SU-DHL-6 (cell line): ENCODE results near the gene FFAR3.

Experiments used
- EZH2phosphoT487 ChIP-seq: fragments of 200-600 bp; sonication (generic), shearing (Covaris generic); conservative IDR thresholded peaks from 2 replicates; pipeline ENCODE4 v1.6.1; 2018; ENCODE audit warnings: mild to moderate bottlenecking, antibody characterized with exemption, low read length, moderate library complexity, mixed read lengths
- TF ChIP-seq, protein P1 (sequence below): fragments of 200-600 bp; sonication (generic); IDR thresholded peaks from one replicate; pipeline ENCODE4 v1.5.1; 2017; ENCODE audit warnings: antibody characterized with exemption, mild to moderate bottlenecking, low read length, moderate library complexity; ENCODE audit not compliant: insufficient read depth, poor library complexity, severe bottlenecking

DNA sequence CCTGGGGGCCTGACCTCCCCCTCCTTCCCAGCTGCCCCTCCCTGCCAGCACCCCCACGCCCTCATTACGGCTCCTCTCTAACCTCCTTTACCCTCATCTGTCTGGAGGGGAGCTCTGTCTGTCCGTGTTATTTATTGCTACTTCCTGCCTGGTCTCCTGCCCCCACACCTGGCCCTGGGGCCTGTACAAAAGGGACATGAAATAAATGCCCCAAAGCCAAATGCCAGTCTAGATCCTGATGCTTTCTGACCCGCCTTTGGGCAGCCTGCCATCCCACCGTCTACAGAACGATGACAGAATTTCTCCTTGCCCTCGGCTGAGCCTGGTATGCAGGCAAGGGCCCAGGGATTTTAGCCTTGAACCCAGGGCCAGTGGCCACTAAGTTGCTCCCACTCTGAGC lies 44.7 kb upstream of the FFAR3 start:
- TF ChIP-seq, protein P1, sequence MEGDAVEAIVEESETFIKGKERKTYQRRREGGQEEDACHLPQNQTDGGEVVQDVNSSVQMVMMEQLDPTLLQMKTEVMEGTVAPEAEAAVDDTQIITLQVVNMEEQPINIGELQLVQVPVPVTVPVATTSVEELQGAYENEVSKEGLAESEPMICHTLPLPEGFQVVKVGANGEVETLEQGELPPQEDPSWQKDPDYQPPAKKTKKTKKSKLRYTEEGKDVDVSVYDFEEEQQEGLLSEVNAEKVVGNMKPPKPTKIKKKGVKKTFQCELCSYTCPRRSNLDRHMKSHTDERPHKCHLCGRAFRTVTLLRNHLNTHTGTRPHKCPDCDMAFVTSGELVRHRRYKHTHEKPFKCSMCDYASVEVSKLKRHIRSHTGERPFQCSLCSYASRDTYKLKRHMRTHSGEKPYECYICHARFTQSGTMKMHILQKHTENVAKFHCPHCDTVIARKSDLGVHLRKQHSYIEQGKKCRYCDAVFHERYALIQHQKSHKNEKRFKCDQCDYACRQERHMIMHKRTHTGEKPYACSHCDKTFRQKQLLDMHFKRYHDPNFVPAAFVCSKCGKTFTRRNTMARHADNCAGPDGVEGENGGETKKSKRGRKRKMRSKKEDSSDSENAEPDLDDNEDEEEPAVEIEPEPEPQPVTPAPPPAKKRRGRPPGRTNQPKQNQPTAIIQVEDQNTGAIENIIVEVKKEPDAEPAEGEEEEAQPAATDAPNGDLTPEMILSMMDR = no peak
- no peak for TF ChIP-seq EZH2phosphoT487
